ENCODE data around the gene KCNJ3. TPM values are rescaled to one million over a fixed set of nuclear protein-coding genes. Genes with fewer than 3 reads are reported as not detected.

KCNJ3 gene
- total RNA-seq, 2 experiments from 2014 or later: not detected

DNA sequence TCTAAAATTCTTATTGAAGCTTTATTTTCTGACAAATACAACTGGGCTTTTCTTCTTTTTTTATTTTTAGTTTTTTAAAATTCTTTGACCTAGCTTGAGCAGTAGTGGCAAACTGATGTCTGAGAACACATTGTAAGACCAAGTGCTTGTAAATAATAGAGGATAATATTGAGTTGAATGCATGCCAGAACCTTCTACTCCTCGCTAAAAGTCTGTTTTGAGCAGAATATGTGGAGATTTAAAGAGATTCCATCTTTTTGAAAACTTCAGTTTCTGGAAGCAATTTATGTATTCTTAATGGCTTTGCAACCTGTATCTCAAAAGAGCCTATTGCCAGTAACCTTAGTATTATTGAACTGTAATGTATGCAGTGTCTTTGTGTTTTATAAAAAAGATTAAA, 148.3 kb downstream of the KCNJ3 start:
- TF ChIP-seq EZH2phosphoT487 (IDR thresholded peaks at IDR 0.05; ENCODE audit: borderline replicate concordance, low read depth, low read length): no peak
- TF ChIP-seq CTCF (conservative IDR thresholded peaks at IDR 0.05; ENCODE audit: low read length): no peak
- no peak overlapping the region for H3K4me2 ChIP-seq (ENCODE audit: low read length)
- H3K36me3 ChIP-seq (ENCODE audit: insufficient read depth, low read length): no peaks in the 10 kb centered on the region
- no peaks in the 10 kb centered on the region for H4K20me1 ChIP-seq (ENCODE audit: insufficient read depth, low read length)
- no peaks in the 10 kb centered on the region for H3K9me2 ChIP-seq (ENCODE audit: insufficient read depth, low read length)
- ChIA-PET CTCF (ENCODE audit: unreplicated experiment) (no interaction called here), POLR2A (interaction anchor here (0.7 kb wide), 1 partner anchor 175 kb away, joined by 3 read pairs; no protein-coding TSS in a partner anchor)
- no peak overlapping the region for H2AFZ ChIP-seq (ENCODE audit: low read length)
- DNase-seq (ENCODE audit: low spot score): no peak
- no peaks in the 10 kb centered on the region for H3K4me1 ChIP-seq (ENCODE audit: insufficient read depth, low read length, poor library complexity, severe bottlenecking)
- H3K79me2 ChIP-seq (ENCODE audit: insufficient read depth, low read depth, low read length): no peaks in the 10 kb centered on the region
- no peaks in the 10 kb centered on the region for H3K9me3 ChIP-seq (ENCODE audit: low read length)
- BruUV-seq (replicated peaks): no TSS peak
- H3K27ac ChIP-seq (ENCODE audit: low read depth, low read length, poor library complexity, severe bottlenecking): no peak overlapping the region
- intact Hi-C loops (cut with micrococcal nuclease; ENCODE audit: unreplicated experiment): no loop called here
- H3K4me3 ChIP-seq (ENCODE audit: low read depth, low read length, poor library complexity, severe bottlenecking): no peak overlapping the region

DNA sequence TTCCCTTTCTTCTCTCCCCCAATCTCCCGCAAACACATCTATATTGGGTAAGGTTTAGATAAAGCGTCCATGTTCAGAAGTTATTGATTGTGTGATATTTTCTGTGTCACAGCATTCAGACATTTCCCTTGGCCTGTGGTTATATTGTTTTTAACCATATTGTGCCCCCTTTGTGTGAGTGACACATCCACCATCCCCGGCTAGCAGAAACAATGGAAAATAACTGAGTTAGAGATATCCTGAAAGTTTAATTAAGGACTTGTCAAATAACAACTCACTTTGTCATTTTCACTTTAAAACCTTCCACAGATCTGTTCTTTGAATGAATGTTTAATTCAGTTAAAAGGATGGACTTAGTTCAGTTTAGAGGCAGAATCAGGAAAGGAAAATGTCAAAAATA, 151.0 kb downstream of the KCNJ3 start:
- Histone ChIP-seq H2AFZ (ENCODE audit: low read length) (no peak overlapping the region), H3K4me2 (ENCODE audit: low read length) (no peak overlapping the region), H4K20me1 (ENCODE audit: insufficient read depth, low read length) (no peaks in the 10 kb centered on the region), H3K4me1 (ENCODE audit: insufficient read depth, low read length, poor library complexity, severe bottlenecking) (no peaks in the 10 kb centered on the region), H3K9me2 (ENCODE audit: insufficient read depth, low read length) (no peaks in the 10 kb centered on the region), H3K27ac (ENCODE audit: low read depth, low read length, poor library complexity, severe bottlenecking) (no peak overlapping the region), H3K9me3 (ENCODE audit: low read length) (no peaks in the 10 kb centered on the region), H3K4me3 (ENCODE audit: low read depth, low read length, poor library complexity, severe bottlenecking) (no peak overlapping the region), H3K79me2 (ENCODE audit: insufficient read depth, low read depth, low read length) (no peaks in the 10 kb centered on the region), H3K36me3 (ENCODE audit: insufficient read depth, low read length) (no peaks in the 10 kb centered on the region)
- ChIA-PET CTCF (ENCODE audit: unreplicated experiment) (no interaction called here), POLR2A (no interaction called here)
- TF ChIP-seq CTCF (conservative IDR thresholded peaks at IDR 0.05; ENCODE audit: low read length) (no peak), EZH2phosphoT487 (IDR thresholded peaks at IDR 0.05; ENCODE audit: borderline replicate concordance, low read depth, low read length) (no peak)
- intact Hi-C loops (cut with micrococcal nuclease; ENCODE audit: unreplicated experiment): no loop called here
- no TSS peak for BruUV-seq (replicated peaks)
- no peak for DNase-seq (ENCODE audit: low spot score)

DNA sequence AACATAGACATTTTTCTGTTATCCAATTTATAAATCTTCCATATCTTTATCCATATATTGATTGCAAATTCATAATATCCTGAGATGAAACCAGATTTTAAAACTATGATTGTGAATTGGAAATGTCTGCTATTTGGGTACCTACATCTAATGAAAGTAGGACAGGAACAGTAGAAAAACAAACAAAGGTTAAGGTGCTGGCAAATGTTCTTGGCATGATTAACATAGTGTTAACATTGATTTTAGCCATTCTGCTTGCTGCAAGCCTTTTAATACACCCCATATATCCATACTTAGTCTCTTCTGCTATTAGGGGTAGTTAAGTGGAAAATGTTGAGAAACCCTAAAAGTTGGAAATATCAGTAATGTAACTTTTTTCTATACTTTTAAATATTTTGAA, 152.0 kb downstream of the KCNJ3 start:
- TF ChIP-seq CTCF (conservative IDR thresholded peaks at IDR 0.05; ENCODE audit: low read length) (no peak), EZH2phosphoT487 (IDR thresholded peaks at IDR 0.05; ENCODE audit: borderline replicate concordance, low read depth, low read length) (no peak)
- no peak overlapping the region for H3K27ac ChIP-seq (ENCODE audit: low read depth, low read length, poor library complexity, severe bottlenecking)
- intact Hi-C loops (cut with micrococcal nuclease; ENCODE audit: unreplicated experiment): no loop called here
- no peaks in the 10 kb centered on the region for H3K36me3 ChIP-seq (ENCODE audit: insufficient read depth, low read length)
- H2AFZ ChIP-seq (ENCODE audit: low read length): no peak overlapping the region
- no peaks in the 10 kb centered on the region for H3K4me1 ChIP-seq (ENCODE audit: insufficient read depth, low read length, poor library complexity, severe bottlenecking)
- H3K4me2 ChIP-seq (ENCODE audit: low read length): no peak overlapping the region
- H4K20me1 ChIP-seq (ENCODE audit: insufficient read depth, low read length): no peaks in the 10 kb centered on the region
- no peak overlapping the region for H3K4me3 ChIP-seq (ENCODE audit: low read depth, low read length, poor library complexity, severe bottlenecking)
- H3K9me3 ChIP-seq (ENCODE audit: low read length): no peaks in the 10 kb centered on the region
- no peaks in the 10 kb centered on the region for H3K9me2 ChIP-seq (ENCODE audit: insufficient read depth, low read length)
- ChIA-PET CTCF (ENCODE audit: unreplicated experiment) (no interaction called here), POLR2A (interaction anchor here (0.6 to 0.7 kb wide), 3 partner anchors 17 to 172 kb away, joined by 3 to 5 read pairs (median 5); no protein-coding TSS in a partner anchor)
- no peaks in the 10 kb centered on the region for H3K79me2 ChIP-seq (ENCODE audit: insufficient read depth, low read depth, low read length)
- no TSS peak for BruUV-seq (replicated peaks)
- no peak for DNase-seq (ENCODE audit: low spot score)
